NCI-H1694 (cell line): ENCODE results near the gene RCHY1.
"Not testable (repeated sequence)": the region's sequence is repeated elsewhere in the genome, so short reads cannot be mapped to it uniquely, and the experiment has no call there.

Experiments used
- DNase-seq: peaks from one replicate; lab custom pipeline; 2025; lab: John Stamatoyannopoulos, UW

The RCHY1 gene

DNA sequence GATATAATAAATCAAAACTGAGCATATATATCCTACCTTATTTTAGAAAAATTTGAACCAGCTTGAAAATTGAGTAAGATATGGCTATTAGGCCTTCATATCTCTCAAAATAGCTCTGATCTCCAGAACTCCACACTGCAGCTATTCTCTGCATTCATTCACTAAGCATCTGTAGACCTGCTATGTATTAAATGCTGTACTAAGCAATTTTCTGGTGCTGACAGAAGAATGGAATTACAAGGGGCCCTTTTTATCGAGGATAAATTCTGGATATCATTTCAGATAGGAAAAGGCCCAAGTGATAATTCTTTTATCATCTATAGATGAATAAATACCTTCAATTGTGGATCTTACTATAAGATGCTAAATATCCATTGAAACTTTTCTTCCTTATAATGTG is 1.9 kb upstream of the RCHY1 start:
- no peak for DNase-seq

DNA sequence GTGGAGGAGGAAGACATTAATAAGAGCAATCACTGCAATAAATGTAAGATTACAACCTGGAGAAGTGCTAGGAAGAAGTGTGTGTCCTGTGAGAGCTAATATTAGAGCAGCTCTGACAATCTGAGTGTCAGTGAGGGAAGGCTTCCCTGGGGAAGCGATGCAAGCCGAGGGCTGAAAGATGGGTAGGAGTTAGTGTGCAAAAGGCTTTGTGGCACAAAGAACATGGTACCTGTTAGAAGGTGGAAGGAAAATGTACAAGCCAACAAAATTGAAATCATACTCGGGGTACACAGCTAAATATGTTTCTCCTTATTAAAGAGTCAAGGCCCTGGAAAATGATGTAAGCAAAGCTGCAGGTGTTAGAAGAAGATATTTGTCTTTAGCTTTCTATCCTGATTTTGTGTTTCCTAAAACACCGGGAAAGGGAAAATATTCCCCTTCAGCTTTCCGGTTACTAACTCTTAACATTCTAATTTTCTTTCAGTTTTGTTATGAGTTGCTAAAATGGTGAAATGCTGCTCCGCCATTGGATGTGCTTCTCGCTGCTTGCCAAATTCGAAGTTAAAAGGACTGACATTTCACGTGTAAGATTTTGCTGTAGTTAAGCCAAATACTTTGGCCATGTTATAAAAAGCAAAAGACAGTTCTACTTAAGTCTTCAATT is 878 bp upstream of the RCHY1 start:
- no peak for DNase-seq

- no peak for DNase-seq
These were observed 575 bp downstream of the RCHY1 start for GRCh38 chr4:75513526-75514130.

DNA sequence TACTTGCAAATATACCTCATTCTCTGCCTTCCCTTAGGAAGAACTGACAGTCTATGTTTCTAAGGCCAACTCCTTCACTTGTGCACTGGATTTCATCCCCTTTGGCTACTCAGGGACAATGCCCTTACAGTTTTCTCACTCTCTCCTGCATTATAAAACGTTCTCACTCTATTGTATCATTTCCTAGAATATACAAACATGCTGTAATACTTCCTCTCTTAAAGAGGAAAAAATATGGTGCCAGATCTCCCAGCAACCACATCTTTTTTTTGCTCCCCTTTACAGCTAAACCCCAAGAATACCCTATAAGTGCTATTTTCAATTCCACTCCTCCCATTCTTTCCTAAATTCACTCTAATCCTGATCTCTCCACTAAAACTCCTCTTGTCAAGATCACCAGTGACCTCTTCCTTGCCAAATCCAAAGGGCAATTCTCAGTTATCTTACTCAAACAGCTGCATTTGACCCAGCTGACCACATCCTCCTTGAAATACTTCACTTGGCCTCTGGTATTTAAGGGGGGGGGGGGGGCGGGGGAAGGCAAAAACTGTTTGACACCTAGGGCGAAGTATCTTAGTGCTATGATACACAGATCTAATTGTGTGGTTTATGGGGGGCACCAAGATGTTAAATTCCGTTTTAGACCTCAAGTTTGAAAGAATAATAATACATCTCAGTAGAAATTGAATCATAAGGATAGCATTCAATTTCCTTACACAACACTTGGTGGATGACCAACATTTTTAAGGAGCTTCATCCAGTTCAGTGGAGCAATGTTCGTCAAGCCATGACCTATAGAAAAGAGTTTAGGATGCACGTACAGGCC is 1.6 kb downstream of the RCHY1 start:
- no peak for DNase-seq

DNA sequence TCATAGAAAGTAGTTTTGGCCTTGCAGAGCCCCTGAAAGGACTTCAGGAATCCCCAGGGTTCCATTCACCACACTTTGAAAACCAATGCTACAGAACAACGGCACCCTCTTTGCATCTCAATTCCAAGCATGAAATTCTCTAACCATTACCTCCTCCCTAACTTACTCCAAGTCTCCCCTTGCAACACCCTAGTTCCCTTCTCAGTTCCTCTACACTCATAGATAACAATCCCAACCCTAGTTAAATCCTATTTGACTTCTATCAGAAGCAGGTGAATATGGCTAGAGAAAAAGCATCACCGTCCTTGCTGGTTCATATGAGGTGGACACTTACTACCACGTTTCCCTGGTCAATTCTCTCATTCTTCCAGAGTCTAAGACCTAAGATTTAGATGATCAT is 2.4 kb downstream of the RCHY1 start:
- DNase-seq = no peak

DNA sequence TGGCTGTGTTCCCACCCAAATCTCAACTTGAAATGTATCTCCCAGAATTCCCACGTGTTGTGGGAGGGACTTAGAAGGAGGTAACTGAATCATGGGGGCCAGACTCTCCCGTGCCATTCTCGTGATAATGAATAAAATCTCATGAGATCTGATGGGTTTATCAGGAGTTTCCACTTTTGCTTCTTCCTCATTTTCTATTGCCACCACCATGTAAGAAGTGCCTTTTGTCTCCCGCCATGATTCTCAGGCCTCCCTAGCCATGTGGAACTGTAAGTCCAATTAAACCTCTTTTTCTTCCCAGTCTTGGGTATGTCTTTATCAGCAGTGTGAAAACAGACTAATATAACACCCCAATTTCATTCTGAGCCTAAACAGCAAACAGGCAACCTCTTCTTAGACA is 4.6 kb downstream of the RCHY1 start:
- not testable (repeated sequence) for DNase-seq

GRCh38 chr4:75505630-75506029 is 8.6 kb downstream of the RCHY1 start:
- no peak for DNase-seq

DNA sequence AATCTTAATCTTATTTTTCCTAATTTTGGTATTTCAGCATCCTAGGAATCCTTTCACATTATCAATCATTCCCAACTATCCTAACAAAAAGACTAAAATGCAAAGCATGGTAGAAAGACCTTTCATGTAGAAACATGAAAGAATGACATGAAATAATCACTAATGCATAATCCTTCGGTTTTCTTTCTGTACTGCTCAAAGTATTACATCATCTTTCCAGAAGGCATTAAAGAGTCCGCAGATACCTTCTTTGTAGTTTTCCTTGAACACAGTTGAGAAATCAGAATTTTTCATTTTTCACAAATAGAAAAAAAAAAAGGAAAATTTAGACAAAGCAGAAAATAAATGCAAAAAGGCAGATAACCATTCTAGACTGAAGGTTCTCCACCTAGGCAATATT is 11.5 kb downstream of the RCHY1 start:
- DNase-seq = no peak

- no peak for DNase-seq
These were observed 14.3 kb downstream of the RCHY1 start for GRCh38 chr4:75499900-75500299.

DNA sequence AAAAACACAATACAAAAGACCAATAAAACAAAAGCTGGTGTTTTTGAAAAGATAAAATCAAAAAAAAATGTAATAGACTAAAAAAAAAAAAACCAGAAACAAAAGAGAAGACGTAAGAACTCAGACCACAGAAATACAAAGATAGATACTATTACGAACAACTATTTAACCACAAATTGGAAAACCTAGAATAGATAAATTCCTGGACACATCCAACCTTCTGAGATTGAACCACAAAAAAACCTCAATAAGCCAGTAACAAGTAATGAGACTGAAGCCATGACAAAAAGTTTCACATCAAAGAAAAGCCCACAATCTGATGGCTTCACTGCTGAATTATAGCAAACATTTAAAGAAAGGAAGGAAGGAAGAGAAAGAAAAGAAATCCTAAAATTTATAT is 16.2 kb downstream of the RCHY1 start:
- no peak for DNase-seq

DNA sequence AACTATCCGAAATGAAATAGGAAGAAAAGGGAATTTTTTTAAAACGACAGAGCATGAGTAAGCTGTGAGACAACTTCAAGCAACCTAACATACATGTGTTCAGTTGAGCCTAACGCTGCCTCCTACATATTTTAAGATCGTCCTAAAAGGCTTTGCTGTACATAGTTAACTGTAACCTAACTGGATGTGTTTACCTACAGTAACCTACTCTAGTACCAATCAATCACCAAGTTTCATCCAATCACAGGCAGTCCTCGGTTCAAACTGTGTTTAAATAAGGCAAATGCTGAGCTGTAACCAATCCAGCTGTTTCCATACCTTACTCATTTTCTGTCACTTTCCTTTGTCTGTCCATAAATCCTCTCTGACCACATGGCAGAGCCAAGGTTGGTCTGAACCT is 17.1 kb downstream of the RCHY1 start:
- DNase-seq = no peak

- DNase-seq = no peak
These were observed 17.8 kb downstream of the RCHY1 start for GRCh38 chr4:75496406-75496805.

GRCh38 chr4:75495476-75495875 is 18.7 kb downstream of the RCHY1 start:
- DNase-seq = no peak

GRCh38 chr4:75494563-75494962 is 19.6 kb downstream of the RCHY1 start:
- no peak for DNase-seq

DNA sequence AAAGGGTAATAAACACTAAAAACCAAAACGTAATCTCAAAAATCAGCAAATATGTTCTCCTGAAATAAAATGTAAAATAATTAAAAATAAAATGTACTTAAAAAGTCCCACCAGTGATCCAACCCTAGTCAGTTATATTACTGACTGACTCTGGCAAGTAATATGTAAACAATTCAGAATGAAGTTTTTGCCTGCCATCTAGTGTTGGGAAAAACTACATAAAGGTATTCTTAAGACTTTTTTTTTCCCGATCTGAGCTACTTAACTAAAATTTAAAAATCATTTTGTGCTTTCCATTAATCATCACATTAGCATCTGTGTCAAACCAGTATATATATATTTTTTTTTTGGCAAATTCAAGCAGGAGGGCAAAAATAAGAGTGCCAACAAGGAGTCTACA is 24.0 kb downstream of the RCHY1 start:
- DNase-seq = no peak

DNA sequence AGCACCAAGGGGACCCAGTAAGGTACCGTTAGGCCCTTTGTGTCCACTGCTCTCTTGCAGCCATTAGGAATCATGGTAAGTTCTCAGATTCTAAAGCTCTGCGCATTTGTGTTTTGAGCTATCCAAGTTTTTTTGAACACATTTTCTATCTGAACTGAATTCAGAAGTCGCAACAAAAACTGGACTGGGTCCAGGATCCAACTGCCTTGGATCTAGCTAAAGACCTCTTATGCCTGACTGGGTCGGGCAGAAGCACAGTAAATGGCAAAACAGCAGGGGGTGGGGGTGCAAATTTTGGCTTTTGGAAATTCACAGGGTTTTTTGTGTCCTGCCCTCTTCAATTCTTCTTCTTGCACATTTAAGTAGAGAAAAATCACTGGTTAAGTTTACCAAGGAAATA is 30.0 kb downstream of the RCHY1 start:
- no peak for DNase-seq

DNA sequence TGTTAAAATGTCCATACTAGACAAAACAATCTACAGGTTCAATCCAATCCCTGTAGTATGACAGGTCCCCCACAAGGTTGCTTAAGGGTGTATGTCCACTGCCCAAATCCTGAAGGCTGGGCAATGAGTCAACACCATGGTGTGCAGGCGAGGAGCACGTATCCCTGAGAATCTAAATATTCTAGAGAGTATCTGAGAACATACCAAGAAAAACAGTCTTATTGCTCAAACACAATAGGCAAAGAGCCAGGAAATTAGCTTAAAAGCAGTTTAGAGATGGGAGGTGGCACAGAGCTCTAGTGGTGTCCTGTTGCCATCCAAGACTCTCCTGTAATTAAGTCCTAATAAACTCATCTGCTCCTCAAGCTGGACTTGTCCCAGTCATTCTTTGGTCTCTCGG is 37.0 kb downstream of the RCHY1 start:
- no peak for DNase-seq

DNA sequence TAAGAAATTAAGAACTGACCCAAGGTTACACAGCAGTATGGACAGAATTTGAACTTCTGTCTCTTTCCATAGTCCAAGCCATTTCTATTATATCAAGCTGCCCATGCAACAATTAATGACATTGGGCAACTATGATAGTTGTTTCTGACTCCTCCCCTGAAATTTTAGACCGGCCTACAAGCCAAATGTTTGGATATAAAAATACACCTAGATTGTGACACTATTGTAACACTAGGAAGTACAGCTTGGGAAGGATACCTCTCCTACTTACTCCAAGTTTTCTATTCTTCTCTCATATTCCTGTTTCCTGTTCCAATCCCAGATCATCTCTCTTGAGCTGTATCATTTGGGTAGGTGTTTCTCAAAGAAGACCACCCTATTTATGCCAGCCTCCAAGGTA is 43.5 kb downstream of the RCHY1 start:
- no peak for DNase-seq

- no peak for DNase-seq
These were observed 44.3 kb downstream of the RCHY1 start for GRCh38 chr4:75469896-75470295.

GRCh38 chr4:75457365-75457764 is 56.8 kb downstream of the RCHY1 start:
- no peak for DNase-seq

- no peak for DNase-seq
These were observed 80.1 kb downstream of the RCHY1 start for GRCh38 chr4:75434105-75434504.

- DNase-seq = no peak
These were observed 81.5 kb downstream of the RCHY1 start for GRCh38 chr4:75432683-75433082.

DNA sequence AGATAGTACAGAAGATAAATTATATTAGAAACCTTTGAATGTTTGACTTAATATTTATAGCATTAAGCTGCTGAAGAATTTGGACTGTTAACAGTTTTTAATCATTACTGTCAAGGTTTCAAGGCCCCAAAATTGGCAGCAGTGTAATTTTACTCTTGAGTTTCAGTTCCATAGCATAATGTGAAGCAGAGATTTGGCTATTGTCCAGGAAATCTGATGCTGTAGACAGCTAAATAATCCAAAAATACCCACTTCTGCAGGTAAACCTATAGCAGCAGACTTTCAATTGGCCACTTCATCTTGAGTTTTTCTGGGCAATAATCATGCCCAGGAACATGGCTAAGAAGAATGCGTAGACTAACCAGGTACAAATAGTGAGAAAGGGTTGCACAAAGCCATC is 85.0 kb downstream of the RCHY1 start:
- DNase-seq = no peak
